Skin of body (tissue), 2 donors: ENCODE measurements around the gene IL33. TPM values are rescaled to one million over a fixed set of nuclear protein-coding genes. Genes with fewer than 3 reads are reported as not detected.

Source experiments
- DNase-seq: peaks from one replicate; lab custom pipeline; 2025; lab: John Stamatoyannopoulos, UW
- total RNA-seq: library from RNA; depleted of rRNA; stranded (reverse); fragments of >200 nt; gene quantifications from one replicate; pipeline ENCODE4 v1.2.3, GENCODE V29; 2014

IL33 gene
- total RNA-seq, 1 donor from 2014 or later = 28.1 TPM

DNA sequence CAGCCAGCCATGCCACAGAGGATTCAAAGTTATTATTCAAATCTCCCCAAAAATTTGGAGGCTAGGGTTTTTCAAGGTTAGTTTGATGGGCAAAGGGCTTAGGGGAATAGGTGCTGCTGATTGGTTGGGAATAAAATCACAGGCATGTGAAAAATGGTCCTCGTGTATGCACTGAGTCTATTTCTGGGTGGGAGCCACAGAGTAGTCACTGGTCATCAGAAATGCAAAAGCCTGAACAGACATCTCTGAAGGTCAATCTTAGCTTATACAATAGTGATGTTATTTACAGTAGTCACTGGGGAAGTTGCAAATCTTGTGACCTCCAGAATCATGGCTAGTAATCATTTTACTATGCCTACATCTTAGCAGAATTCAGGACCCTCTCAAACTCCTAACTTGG is 1.3 kb downstream of the IL33 start:
- no peak for DNase-seq

DNA sequence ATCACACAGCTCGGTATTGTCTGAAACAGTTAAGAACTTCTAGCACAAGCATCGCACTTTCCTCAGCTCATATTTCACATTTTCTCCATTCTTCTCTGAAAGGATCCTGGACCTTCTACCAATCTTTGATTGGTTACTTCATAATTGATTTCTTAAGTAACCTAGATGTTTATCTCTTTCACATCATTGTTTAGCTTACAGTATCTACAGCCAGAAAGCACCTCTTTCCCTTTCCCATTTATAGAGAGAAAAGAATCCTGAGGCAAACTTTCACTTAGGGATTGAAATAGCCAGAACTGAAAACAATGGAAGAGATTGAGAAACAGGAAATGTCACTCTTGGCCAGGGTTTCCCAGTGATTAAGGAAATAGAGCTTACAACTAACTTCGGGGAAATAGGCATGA is 2.5 kb downstream of the IL33 start:
- DNase-seq = peak; percentile 20

DNA sequence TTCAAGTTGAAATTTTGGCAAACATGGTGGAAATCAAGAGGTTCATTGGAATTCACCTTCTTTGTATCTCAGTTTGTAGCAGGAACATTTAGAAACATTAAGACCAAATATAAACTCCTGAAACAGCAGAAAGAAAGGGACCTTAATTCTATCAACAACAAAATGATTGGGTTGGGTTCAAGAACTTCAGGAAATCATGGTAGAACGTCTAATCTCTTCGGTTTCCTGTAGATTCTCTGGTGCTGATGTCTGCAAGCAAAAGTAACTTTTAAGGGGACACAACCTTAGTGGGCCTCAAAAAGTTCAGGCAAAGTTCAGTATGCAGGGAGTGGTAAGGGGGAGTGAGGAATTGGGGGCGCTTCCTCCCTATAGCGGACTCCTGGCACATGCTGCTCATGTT is 3.4 kb downstream of the IL33 start:
- no peak for DNase-seq

GRCh38 chr9:6219981-6220380 is 4.4 kb downstream of the IL33 start:
- no peak for DNase-seq

DNA sequence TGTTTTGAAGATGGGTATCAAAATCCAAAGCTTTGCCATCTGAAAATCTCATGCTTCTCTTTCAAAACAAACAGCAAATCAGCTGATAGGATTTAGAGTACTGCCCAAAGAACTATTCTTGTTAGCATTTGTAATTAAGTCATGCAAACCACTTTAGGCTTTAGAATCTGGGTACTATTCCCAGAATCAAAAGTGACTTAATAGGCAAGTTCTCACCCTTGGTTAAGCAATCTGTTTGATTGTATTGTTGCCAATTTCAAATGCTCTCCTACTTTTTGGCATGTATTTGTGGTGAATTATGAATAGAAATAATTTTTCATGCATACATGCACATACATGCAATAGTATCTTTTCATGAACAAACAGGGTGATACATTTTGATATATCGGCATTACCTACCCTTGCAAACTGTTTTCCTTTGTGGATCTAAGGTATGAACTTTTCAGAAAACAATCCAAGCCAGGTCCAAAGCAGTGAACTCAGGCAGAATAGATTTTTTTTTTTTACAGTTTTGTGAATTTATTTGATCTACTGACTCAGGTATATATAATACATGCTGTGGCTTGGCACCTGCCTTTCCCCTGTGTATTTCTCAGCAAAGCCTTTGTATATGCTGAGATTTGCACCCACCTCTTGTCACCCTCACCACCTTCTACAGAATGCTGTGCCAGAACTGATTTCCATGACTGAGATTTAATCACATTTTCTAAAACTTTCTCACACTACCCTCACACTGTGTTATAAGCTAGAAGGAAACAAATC is 9.0 kb downstream of the IL33 start:
- no peak for DNase-seq

- no peak for DNase-seq
Observed at GRCh38 chr9:6226696-6227095, 11.1 kb downstream of the IL33 start.

DNA sequence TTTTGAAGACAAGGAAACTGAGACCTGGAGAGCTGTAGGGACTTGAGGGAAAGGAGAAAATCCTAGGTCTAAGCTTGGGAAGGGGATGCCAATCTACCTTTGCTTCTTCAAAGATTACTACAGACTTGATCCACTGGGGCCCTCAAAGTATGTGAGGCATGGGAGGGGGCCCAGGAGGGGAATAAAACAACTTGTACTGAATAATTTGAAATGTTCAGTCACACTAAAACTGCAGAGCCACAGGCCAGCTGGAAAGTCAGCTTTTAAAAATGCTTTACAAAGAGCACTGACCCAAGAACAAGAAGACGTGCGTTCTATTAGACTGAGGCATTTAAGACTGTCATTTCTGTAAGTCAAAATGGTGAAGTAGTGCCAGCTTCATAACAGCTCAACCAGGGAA is 13.6 kb downstream of the IL33 start:
- DNase-seq = no peak

DNA sequence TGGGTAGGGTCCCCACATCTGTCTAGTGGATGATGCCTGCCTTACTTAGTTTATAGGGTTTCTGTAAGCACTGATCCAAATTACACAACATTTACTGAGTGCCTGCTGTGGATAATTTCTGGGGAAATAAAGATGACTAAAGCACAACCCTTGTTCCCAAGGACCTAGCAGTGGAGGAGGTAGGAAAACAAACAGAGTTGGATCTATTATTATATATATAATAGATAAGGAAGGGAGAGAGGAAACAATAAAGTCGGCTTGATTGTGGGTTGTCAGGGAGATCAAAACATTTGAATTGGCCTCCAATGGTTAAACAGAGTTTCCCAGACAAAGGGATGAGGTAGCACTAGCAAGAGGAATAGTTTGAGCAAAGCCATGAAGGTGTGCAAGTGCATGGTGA is 14.0 kb downstream of the IL33 start:
- no peak for DNase-seq

- DNase-seq = no peak
Observed at GRCh38 chr9:6230037-6230780, 14.6 kb downstream of the IL33 start.

GRCh38 chr9:6232336-6232945 is 16.8 kb downstream of the IL33 start:
- DNase-seq = no peak

GRCh38 chr9:6234014-6234413 is 18.4 kb downstream of the IL33 start:
- DNase-seq = no peak

- no peak for DNase-seq
Observed at GRCh38 chr9:6237267-6237666, 21.7 kb downstream of the IL33 start.

- no peak for DNase-seq
Observed at GRCh38 chr9:6239048-6239461, 23.4 kb downstream of the IL33 start.

GRCh38 chr9:6239694-6240093 is 24.1 kb downstream of the IL33 start:
- no peak for DNase-seq

GRCh38 chr9:6243746-6244145 is 28.1 kb downstream of the IL33 start:
- DNase-seq = no peak

DNA sequence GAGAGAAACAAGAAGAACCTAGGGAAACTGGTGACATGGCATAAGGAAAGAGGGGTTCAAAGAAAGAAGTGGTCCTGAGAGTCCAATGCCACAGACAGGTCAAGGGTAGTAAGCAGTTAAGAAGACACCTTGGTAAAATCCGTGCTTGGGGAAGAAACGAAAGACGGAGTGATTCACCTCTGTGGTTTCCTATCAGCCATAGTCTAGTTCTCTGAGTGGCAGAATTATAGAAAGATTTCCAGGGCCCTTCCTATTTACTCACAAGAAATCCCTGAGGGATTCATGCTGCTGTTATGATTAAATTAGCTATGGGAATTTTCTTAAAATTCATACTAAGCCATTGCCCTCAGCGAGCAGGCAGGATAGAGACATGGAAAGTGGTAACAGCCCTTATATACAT is 31.7 kb downstream of the IL33 start:
- DNase-seq = no peak

DNA sequence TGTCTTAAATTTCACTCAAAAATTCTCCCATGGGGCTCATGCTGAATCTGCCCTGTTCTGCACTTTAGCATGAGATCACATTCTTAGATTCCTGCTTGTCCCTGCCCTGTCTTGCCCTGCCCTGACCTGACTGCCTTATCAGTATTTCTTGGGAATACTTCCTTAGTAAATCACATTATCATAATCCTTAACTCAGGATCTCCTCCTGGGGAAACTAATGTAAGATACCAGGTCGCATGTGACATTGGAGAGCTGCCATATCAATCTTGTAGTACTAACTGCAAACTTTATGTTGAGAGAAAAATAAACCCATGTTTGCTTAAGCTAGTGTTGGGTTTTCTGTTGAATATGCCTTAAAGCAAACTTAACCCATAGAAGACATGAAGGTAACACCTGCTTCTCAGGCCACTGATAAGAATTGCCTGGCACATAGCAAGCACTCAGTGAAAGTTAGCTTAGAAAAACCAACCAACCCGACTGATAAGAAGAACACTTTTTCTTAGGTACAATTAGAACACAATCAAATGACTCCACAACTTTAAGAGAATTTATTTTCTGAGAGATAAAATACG is 53.3 kb downstream of the IL33 start:
- DNase-seq = no peak

GRCh38 chr9:6270896-6271295 is 55.3 kb downstream of the IL33 start:
- DNase-seq = no peak

DNA sequence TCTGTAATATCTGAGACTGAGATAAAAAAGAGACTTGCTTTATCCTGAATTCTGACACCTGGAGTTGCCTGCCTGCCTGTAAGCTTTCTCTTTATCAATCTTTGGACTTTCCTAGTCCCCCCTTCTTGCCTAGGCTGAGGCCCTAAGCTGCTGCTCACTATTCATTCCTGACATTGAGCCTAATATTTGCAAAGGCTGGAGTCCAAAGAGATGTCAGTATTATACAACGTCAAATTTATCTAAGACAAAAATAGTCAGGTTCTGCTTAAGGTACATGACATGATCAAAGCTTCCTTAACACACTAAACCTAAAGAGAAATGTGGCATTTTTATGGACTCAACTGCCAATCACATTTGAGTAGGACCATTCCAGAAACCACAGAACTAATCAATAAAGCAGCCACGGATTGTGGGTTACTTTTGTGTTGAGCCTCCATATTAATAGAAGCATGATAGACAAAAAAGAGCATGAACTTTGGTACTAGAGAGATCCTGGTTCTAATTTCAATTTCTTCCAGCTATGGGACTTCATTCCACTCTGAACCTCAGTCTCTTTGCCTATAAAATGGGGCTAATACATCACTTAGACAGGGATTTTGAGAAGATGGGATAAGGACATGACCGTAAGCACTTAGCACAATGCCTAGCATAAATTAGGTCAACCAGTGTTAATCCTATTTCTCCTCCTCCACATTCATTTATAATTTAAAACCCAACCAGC is 56.1 kb downstream of the IL33 start:
- no peak for DNase-seq

GRCh38 chr9:6272229-6272598 is 56.6 kb downstream of the IL33 start:
- no peak for DNase-seq

- DNase-seq = no peak
Observed at GRCh38 chr9:6277417-6277816, 61.8 kb downstream of the IL33 start.

DNA sequence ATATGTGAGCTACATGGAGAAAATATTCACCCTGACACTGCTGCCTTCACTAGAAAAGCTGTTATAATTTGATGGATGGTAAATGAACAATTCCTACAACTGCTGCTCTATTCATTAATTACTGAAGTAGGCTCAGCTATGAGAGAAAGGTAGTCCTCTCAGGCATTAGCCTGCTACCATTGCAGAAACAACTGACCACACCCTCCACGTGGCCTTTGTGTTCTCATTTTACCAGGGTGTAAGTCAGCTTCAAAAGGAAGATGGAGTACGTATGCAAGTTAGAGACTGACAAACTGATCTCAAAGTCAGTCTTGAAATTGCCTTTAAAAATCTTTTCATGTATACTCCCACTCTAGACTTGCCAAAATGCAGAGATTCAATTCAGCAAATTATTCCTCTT is 86.3 kb downstream of the IL33 start:
- no peak for DNase-seq
